NCI-H2029 (cell line): ENCODE measurements around the gene PARVB.
A peak's percentile ranks its signal among the peaks of the same experiment; 100 is the strongest.
"Not testable (repeated sequence)": the region's sequence is repeated elsewhere in the genome, so short reads cannot be mapped to it uniquely, and the experiment has no call there.

Experiments
- DNase-seq: peaks from one replicate; lab custom pipeline; 2025; lab: John Stamatoyannopoulos, UW

Gene PARVB

GRCh38 chr22:44056649-44057048, 32.5 kb downstream of the PARVB start:
- DNase-seq = not testable (repeated sequence)

- no peak for DNase-seq
Measured at GRCh38 chr22:44057401-44057987, 33.4 kb downstream of the PARVB start.

- no peak for DNase-seq
Measured at GRCh38 chr22:44063462-44064371, 39.6 kb downstream of the PARVB start.

- DNase-seq = no peak
Measured at GRCh38 chr22:44067033-44067432, 42.9 kb downstream of the PARVB start.

- no peak for DNase-seq
Measured at GRCh38 chr22:44067901-44068300, 43.8 kb downstream of the PARVB start.

GRCh38 chr22:44068422-44069191, 44.5 kb downstream of the PARVB start:
- DNase-seq = no peak

GRCh38 chr22:44070029-44070428, 45.9 kb downstream of the PARVB start:
- DNase-seq = no peak

GRCh38 chr22:44071781-44072326, 47.8 kb downstream of the PARVB start:
- DNase-seq = no peak

- no peak for DNase-seq
Measured at GRCh38 chr22:44074337-44074984, 50.4 kb downstream of the PARVB start.

- DNase-seq = no peak
Measured at GRCh38 chr22:44075022-44075421, 50.9 kb downstream of the PARVB start.

- no peak for DNase-seq
Measured at GRCh38 chr22:44075670-44076069, 51.6 kb downstream of the PARVB start.

- DNase-seq = no peak
Measured at GRCh38 chr22:44076825-44077224, 52.7 kb downstream of the PARVB start.

GRCh38 chr22:44080936-44081861, 57.1 kb downstream of the PARVB start:
- DNase-seq = peak; percentile 53

GRCh38 chr22:44082801-44083200, 58.7 kb downstream of the PARVB start:
- DNase-seq = no peak

- DNase-seq = no peak
Measured at GRCh38 chr22:44084044-44084772, 60.1 kb downstream of the PARVB start.

GRCh38 chr22:44085743-44086270, 61.7 kb downstream of the PARVB start:
- DNase-seq = peak; percentile 90

GRCh38 chr22:44086271-44087088, 62.4 kb downstream of the PARVB start:
- no peak for DNase-seq

- DNase-seq = no peak
Measured at GRCh38 chr22:44087089-44087430, 63.0 kb downstream of the PARVB start.

GRCh38 chr22:44088976-44089570, 65.0 kb downstream of the PARVB start:
- peak; percentile 36 for DNase-seq
